ENCODE results near the gene RIN2. TPM values are rescaled to one million over a fixed set of nuclear protein-coding genes. Genes with fewer than 3 reads are reported as not detected.

RIN2 gene
- polyA plus RNA-seq, 1 donor (not counting 4 experiments of a cell fraction or from before 2014, with no cell fraction given), result 40.1 TPM

DNA sequence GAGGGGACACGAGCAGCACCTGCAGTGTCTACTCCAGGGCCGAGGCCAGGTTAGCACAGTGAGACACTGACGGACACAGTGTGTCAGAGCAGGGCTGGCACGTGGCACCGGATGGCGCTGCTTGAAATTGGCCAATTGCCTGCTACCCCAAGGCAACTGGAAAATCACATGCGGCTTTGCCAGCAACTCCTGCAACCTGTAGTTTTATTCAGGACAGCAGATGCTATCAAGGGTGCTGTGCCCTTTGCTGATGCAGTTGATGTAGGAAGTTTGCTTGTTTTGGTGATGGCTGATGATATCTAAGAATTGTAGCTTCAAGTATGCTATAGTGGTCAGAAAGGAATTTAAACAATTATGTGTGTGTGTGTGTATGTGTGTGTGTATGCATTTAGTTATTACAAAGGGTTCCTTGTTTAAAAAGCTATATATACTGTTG, 25.9 kb downstream of the RIN2 start:
- no peak overlapping the region for H3K27ac ChIP-seq (ENCODE audit: control insufficient read depth, insufficient read depth, low read length)
- H3K4me1 ChIP-seq (ENCODE audit: control insufficient read depth, extremely low read depth, insufficient read depth, low read length), result peaks cover 38% of the 10 kb centered on the region
- DNase-seq (ENCODE audit: low read depth, low spot score), result peak; percentile 13
- no peaks in the 10 kb centered on the region for H3K27me3 ChIP-seq (ENCODE audit: control insufficient read depth, extremely low read depth, insufficient read depth, low read length)
- H3K9ac ChIP-seq (ENCODE audit: control insufficient read depth, extremely low read depth, insufficient read depth, low read length), result no peak overlapping the region
- H2AFZ ChIP-seq (ENCODE audit: control insufficient read depth, low read length), result no peak overlapping the region
- H3K79me2 ChIP-seq (ENCODE audit: control insufficient read depth, insufficient read depth, low read length), result no peaks in the 10 kb centered on the region
- H3K4me3 ChIP-seq (ENCODE audit: control insufficient read depth in 2 of 3, extremely low read depth in 1 of 3, insufficient read depth in 2 of 3, low read depth in 1 of 3, low read length in 3 of 3), result no peak overlapping the region
- no peaks in the 10 kb centered on the region for H3K9me1 ChIP-seq (ENCODE audit: control insufficient read depth, extremely low read depth, insufficient read depth, low read length)
- no peaks in the 10 kb centered on the region for H4K20me1 ChIP-seq (ENCODE audit: control insufficient read depth, extremely low read depth, insufficient read depth, low read length)
- dilution Hi-C loops (cut with MboI; ENCODE audit: extremely low pct_ligation_motif_present, low sequenced_read_pairs), result no loop called here
- no peak for FAIRE-seq
- no peaks in the 10 kb centered on the region for H3K36me3 ChIP-seq (ENCODE audit: control insufficient read depth in 2 of 2, extremely low read depth in 1 of 2, insufficient read depth in 2 of 2, low read length in 2 of 2)
- TF ChIP-seq EZH2 (IDR thresholded peaks at IDR 0.05; ENCODE audit: low read length), result no peak
- TF ChIP-seq, protein P1, sequence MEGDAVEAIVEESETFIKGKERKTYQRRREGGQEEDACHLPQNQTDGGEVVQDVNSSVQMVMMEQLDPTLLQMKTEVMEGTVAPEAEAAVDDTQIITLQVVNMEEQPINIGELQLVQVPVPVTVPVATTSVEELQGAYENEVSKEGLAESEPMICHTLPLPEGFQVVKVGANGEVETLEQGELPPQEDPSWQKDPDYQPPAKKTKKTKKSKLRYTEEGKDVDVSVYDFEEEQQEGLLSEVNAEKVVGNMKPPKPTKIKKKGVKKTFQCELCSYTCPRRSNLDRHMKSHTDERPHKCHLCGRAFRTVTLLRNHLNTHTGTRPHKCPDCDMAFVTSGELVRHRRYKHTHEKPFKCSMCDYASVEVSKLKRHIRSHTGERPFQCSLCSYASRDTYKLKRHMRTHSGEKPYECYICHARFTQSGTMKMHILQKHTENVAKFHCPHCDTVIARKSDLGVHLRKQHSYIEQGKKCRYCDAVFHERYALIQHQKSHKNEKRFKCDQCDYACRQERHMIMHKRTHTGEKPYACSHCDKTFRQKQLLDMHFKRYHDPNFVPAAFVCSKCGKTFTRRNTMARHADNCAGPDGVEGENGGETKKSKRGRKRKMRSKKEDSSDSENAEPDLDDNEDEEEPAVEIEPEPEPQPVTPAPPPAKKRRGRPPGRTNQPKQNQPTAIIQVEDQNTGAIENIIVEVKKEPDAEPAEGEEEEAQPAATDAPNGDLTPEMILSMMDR (optimal IDR thresholded peaks at IDR 0.05 in 1 of 3, IDR thresholded peaks at IDR 0.05 in 1 of 3, conservative IDR thresholded peaks at IDR 0.05 in 1 of 3; ENCODE audit: extremely low read depth in 1 of 3, insufficient read depth in 2 of 3, low read length in 3 of 3), result peak in 1 of 3 experiments; percentile 27
- H3K4me2 ChIP-seq (ENCODE audit: control insufficient read depth, extremely low read depth, insufficient read depth, low read depth, low read length), result peak overlapping the region; percentile 2
- H3K9me3 ChIP-seq (ENCODE audit: control insufficient read depth, low read depth, low read length), result no peaks in the 10 kb centered on the region

GRCh38 chr20:19784511-19785172, 26.6 kb downstream of the RIN2 start:
- Histone ChIP-seq H3K9me3 (ENCODE audit: control insufficient read depth, low read depth, low read length) (no peaks in the 10 kb centered on the region), H3K4me3 (ENCODE audit: control insufficient read depth in 2 of 3, extremely low read depth in 1 of 3, insufficient read depth in 2 of 3, low read depth in 1 of 3, low read length in 3 of 3) (peak overlapping the region in 2 of 3 experiments; percentile 8 to 29), H3K9ac (ENCODE audit: control insufficient read depth, extremely low read depth, insufficient read depth, low read length) (peak overlapping the region; percentile 61), H3K27ac (ENCODE audit: control insufficient read depth, insufficient read depth, low read length) (peak overlapping the region; percentile 65), H4K20me1 (ENCODE audit: control insufficient read depth, extremely low read depth, insufficient read depth, low read length) (no peaks in the 10 kb centered on the region), H3K4me2 (ENCODE audit: control insufficient read depth, extremely low read depth, insufficient read depth, low read depth, low read length) (peak overlapping the region; percentile 67), H3K36me3 (ENCODE audit: control insufficient read depth in 2 of 2, extremely low read depth in 1 of 2, insufficient read depth in 2 of 2, low read length in 2 of 2) (no peaks in the 10 kb centered on the region), H3K27me3 (ENCODE audit: control insufficient read depth, extremely low read depth, insufficient read depth, low read length) (no peaks in the 10 kb centered on the region), H2AFZ (ENCODE audit: control insufficient read depth, low read length) (peak overlapping the region; percentile 30), H3K4me1 (ENCODE audit: control insufficient read depth, extremely low read depth, insufficient read depth, low read length) (peaks cover 38% of the 10 kb centered on the region), H3K9me1 (ENCODE audit: control insufficient read depth, extremely low read depth, insufficient read depth, low read length) (no peaks in the 10 kb centered on the region), H3K79me2 (ENCODE audit: control insufficient read depth, insufficient read depth, low read length) (no peaks in the 10 kb centered on the region)
- DNase-seq (ENCODE audit: low read depth, low spot score) (peak; percentile 80), FAIRE-seq (peak; percentile 74)
- dilution Hi-C loops (cut with MboI; ENCODE audit: extremely low pct_ligation_motif_present, low sequenced_read_pairs), result no loop called here
- no peak for TF ChIP-seq EZH2 (IDR thresholded peaks at IDR 0.05; ENCODE audit: low read length)
- TF ChIP-seq, protein P1 (optimal IDR thresholded peaks at IDR 0.05 in 1 of 3, IDR thresholded peaks at IDR 0.05 in 1 of 3, conservative IDR thresholded peaks at IDR 0.05 in 1 of 3; ENCODE audit: extremely low read depth in 1 of 3, insufficient read depth in 2 of 3, low read length in 3 of 3), result peak; percentile 62 to 77 (median 63)

Measured in keratinocyte (primary cell).